PFSK-1 (cell line): ENCODE data around the gene ZNF474.

ENCODE experiments used
- FOXP2 ChIP-seq: optimal IDR thresholded peaks from 2 replicates; pipeline ENCODE3; 2011; ENCODE audit warnings: borderline replicate concordance, control low read depth, inconsistent platforms; ENCODE audit not compliant: insufficient read depth; ENCODE audit errors: extremely low read length, extremely low read depth
- POLR2AphosphoS5 ChIP-seq: IDR thresholded peaks from 2 replicates; pipeline ENCODE4 v1.6.1; 2012; ENCODE audit warnings: low read depth, mild to moderate bottlenecking, control low read depth, low read length, moderate library complexity

DNA sequence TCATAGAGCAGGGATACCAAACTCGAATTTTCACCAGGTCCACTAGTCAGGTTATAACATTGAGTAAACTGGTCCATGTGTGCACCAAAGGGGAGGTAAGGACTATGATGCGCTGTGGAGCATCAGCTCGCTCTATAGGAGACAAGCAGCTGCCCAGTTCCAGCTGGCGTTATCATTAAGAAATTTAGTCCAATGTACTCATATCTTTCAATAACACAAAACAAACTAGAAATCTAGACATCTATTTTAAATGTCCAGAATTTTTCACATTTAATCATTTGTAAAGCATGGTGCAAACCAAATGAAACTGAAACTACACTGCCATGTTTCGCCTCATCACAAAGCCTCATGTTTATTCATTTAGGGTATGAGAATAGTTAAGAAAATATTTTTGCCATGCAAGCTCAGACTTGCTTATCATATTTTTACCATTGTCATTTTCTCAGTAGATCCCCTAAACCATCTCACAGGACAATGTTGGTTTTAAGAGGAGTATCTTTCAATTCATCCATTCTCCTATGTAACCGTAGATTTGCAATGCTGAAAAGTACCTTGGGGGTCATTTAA, 50.9 kb downstream of the ZNF474 start:
- TF ChIP-seq POLR2AphosphoS5 = no peak
- TF ChIP-seq FOXP2 = no peak
